K562 (cell line): ENCODE data around the gene ARID3A. TPM values are rescaled to one million over a fixed set of nuclear protein-coding genes. Genes with fewer than 3 reads are reported as not detected.
A peak's percentile ranks its signal among the peaks of the same experiment; 100 is the strongest.

Experiments used
- DPF2 ChIP-seq: fragments of 450-650 bp; IDR thresholded peaks from 2 replicates; pipeline ENCODE4 v1.6.1; 2016
- NCOA2 ChIP-seq, 2 experiments: fragments of 450-650 bp; IDR thresholded peaks; 2 replicates each; pipeline ENCODE4 v1.6.1; 2018; ENCODE audit warnings: mild to moderate bottlenecking in 2 of 2, moderate library complexity in 1 of 2; ENCODE audit not compliant: partially characterized antibody in 2 of 2
- NCOA4 ChIP-seq: fragments of 450-650 bp; IDR thresholded peaks from 2 replicates; pipeline ENCODE4 v1.6.1; 2018; ENCODE audit warnings: mild to moderate bottlenecking; ENCODE audit not compliant: partially characterized antibody
- NR3C1 ChIP-seq: sonication (generic); formaldehyde crosslinking; IDR thresholded peaks from 2 replicates; pipeline ENCODE4 v1.8.1; 2022; ENCODE audit warnings: missing genetic modification reagents
- NR4A1 ChIP-seq, 2 experiments: fragments of 250-450 bp in 1 of 2; fragments of 450-650 bp in 1 of 2; sonication (Bioruptor Pico) in 1 of 2; IDR thresholded peaks; 2 replicates each; pipeline versions ENCODE4 v1.4.0 to v1.6.1; 2016 to 2020; ENCODE audit warnings: mild to moderate bottlenecking in 2 of 2, missing compliant biosample characterization in 1 of 2, missing genetic modification characterization in 1 of 2, moderate library complexity in 1 of 2
- POLR2G ChIP-seq: fragments of 200-400 bp; formaldehyde crosslinking; IDR thresholded peaks from 2 replicates; pipeline ENCODE4 v1.6.1; 2017; ENCODE audit warnings: low read depth, mild to moderate bottlenecking, antibody characterized with exemption, low read length, moderate library complexity
- PURB ChIP-seq: sonication (generic); formaldehyde crosslinking; IDR thresholded peaks from 2 replicates; pipeline ENCODE4 v1.9.0; 2021; ENCODE audit warnings: low read depth, mild to moderate bottlenecking, missing genetic modification reagents
- TBL1XR1 ChIP-seq, 2 experiments: IDR thresholded peaks; 2 replicates each; pipeline ENCODE4 v1.6.1; 2012; ENCODE audit warnings: improper control_type of control experiment in 2 of 2, low read length in 2 of 2, mild to moderate bottlenecking in 1 of 2
- ZBTB1 ChIP-seq: sonication (generic); formaldehyde crosslinking; IDR thresholded peaks from 2 replicates; pipeline ENCODE4 v1.8.1; 2023; ENCODE audit warnings: missing genetic modification reagents, low read depth, mild to moderate bottlenecking, borderline replicate concordance
- polyA plus RNA-seq, 8 experiments: library from polyadenylated mRNA; depleted of rRNA in 4 of 8; stranded (reverse) in 5 of 8; unstranded in 3 of 8; fragments of >200 nt; fragmentation: Nextera tagmentation in 2 of 8; fragmentation: Illumina TruSeq in 1 of 8; extraction: Ambion mirVana in 2 of 8; extraction: Trizol in 1 of 8; gene quantifications; 2 replicates each; pipeline versions ENCODE4 v1.2.1 to v1.2.3, GENCODE V29; 2011 to 2014; ENCODE audit warnings: inconsistent platforms in 1 of 8, missing spikeins in 1 of 8
- total RNA-seq, 7 experiments: library from RNA; depleted of rRNA in 6 of 7; stranded (reverse); fragments of >200 nt in 6 of 7; fragmentation: Illumina TruSeq in 2 of 7; extraction: Trizol in 2 of 7; gene quantifications; 2 replicates each; pipeline versions ENCODE4 v1.2.1 to v1.2.3, GENCODE V29; 2011 to 2021; ENCODE audit warnings: low replicate concordance in 1 of 7
- TF ChIP-seq, protein P1 (sequence below): sonication (generic); formaldehyde crosslinking; IDR thresholded peaks from 2 replicates; pipeline ENCODE4 v1.9.0; 2022; ENCODE audit warnings: mild to moderate bottlenecking, missing genetic modification reagents
- TF ChIP-seq, protein P2 (sequence below): fragments of 450-650 bp; IDR thresholded peaks from 2 replicates; pipeline ENCODE4 v1.6.1; 2016; ENCODE audit warnings: borderline replicate concordance
- TF ChIP-seq, protein P3 (sequence below), 2 experiments: fragments of 450-650 bp in 1 of 2; sonication (generic) in 1 of 2; formaldehyde crosslinking in 1 of 2; IDR thresholded peaks; 2 replicates each; pipeline versions ENCODE4 v1.7.1 to v1.9.0; 2016 to 2022; ENCODE audit warnings: inconsistent platforms in 1 of 2, mild to moderate bottlenecking in 1 of 2, missing genetic modification reagents in 1 of 2

The ARID3A gene
- total and polyA plus RNA-seq, 9 of the 15 experiments (the other 6 are each of a cell fraction or from before 2014, with no cell fraction given), result 1.4 to 118 (median 31.2) TPM

DNA sequence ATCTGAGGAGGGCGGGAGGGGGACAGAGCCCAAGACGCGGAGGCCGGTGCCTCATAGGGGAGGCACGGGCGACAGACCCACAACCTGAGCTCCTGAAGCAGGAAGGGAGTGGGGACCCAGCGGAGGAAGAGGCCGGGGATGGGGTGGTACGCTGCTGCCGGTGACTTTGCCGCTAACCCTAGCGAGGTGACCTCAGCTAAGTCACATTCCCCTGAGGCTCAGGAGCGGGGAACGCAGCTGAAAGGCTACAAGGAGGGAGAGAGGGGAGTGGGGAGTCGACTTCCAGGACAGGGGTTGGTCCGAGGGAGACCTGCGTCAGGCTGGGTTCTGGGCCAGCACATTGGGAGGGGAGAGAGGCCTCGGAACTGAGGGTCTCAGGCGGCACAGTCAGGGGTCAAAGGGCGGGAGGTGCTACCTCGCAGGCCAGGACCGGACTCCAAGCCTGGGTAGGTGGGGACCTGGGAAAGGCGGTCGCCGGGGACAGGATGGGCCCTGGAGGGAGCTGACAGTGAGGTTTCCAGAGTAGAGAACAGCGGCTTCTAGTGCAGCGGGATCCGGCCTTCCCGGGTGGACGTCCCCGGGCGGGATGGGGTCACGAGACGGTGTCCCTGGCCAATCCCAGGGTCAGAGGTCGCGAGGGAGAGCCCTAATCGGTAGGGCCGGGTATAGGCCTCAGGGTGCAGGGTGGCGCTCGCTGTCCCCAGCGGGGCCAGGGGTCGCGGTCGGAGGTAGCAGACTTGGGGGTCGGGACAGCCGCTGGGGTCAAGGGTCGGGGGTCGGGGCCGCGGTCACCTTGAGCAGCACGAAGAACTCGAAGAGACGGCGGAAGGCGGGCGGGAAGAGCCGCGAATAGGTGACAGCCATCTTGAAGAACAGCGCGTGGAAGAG, 94.4 kb downstream of the ARID3A start (continued):
- TF ChIP-seq ZBTB1 (no peak), NR4A1 (CRISPR knock-in tag; IDR thresholded peaks at IDR 0.05) (no peak), NR4A1 (tag; IDR thresholded peaks at IDR 0.05) (no peak), DPF2 (no peak), PURB (CRISPR knock-in tag) (no peak), NCOA2 (IDR thresholded peaks at IDR 0.05; ENCODE audit: partially characterized antibody in 2 of 2) (no peak), NR3C1 (0 out of 2 replicates have a peak, but pooled peaks have one; percentile 18), TBL1XR1 (IDR thresholded peaks at IDR 0.05; ENCODE audit: low read length in 2 of 2) (no peak), NCOA4 (no peak), POLR2G (peak; percentile 2; the same call in 1 of the 2 replicates)
- TF ChIP-seq, protein P1, sequence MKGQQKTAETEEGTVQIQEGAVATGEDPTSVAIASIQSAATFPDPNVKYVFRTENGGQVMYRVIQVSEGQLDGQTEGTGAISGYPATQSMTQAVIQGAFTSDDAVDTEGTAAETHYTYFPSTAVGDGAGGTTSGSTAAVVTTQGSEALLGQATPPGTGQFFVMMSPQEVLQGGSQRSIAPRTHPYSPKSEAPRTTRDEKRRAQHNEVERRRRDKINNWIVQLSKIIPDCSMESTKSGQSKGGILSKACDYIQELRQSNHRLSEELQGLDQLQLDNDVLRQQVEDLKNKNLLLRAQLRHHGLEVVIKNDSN, result peak; percentile 24; the same call in 1 of the 2 replicates
- TF ChIP-seq, protein P2, sequence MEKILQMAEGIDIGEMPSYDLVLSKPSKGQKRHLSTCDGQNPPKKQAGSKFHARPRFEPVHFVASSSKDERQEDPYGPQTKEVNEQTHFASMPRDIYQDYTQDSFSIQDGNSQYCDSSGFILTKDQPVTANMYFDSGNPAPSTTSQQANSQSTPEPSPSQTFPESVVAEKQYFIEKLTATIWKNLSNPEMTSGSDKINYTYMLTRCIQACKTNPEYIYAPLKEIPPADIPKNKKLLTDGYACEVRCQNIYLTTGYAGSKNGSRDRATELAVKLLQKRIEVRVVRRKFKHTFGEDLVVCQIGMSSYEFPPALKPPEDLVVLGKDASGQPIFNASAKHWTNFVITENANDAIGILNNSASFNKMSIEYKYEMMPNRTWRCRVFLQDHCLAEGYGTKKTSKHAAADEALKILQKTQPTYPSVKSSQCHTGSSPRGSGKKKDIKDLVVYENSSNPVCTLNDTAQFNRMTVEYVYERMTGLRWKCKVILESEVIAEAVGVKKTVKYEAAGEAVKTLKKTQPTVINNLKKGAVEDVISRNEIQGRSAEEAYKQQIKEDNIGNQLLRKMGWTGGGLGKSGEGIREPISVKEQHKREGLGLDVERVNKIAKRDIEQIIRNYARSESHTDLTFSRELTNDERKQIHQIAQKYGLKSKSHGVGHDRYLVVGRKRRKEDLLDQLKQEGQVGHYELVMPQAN, result 0 out of 2 replicates have a peak, but pooled peaks have one; percentile 20
- TF ChIP-seq, protein P3, sequence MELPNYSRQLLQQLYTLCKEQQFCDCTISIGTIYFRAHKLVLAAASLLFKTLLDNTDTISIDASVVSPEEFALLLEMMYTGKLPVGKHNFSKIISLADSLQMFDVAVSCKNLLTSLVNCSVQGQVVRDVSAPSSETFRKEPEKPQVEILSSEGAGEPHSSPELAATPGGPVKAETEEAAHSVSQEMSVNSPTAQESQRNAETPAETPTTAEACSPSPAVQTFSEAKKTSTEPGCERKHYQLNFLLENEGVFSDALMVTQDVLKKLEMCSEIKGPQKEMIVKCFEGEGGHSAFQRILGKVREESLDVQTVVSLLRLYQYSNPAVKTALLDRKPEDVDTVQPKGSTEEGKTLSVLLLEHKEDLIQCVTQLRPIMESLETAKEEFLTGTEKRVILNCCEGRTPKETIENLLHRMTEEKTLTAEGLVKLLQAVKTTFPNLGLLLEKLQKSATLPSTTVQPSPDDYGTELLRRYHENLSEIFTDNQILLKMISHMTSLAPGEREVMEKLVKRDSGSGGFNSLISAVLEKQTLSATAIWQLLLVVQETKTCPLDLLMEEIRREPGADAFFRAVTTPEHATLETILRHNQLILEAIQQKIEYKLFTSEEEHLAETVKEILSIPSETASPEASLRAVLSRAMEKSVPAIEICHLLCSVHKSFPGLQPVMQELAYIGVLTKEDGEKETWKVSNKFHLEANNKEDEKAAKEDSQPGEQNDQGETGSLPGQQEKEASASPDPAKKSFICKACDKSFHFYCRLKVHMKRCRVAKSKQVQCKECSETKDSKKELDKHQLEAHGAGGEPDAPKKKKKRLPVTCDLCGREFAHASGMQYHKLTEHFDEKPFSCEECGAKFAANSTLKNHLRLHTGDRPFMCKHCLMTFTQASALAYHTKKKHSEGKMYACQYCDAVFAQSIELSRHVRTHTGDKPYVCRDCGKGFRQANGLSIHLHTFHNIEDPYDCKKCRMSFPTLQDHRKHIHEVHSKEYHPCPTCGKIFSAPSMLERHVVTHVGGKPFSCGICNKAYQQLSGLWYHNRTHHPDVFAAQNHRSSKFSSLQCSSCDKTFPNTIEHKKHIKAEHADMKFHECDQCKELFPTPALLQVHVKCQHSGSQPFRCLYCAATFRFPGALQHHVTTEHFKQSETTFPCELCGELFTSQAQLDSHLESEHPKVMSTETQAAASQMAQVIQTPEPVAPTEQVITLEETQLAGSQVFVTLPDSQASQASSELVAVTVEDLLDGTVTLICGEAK (IDR thresholded peaks at IDR 0.05), result 0 out of 2 replicates have a peak, but pooled peaks have one; percentile 8
- TF ChIP-seq, protein P3 (CRISPR knock-in tag; IDR thresholded peaks at IDR 0.05), result no peak
